Jurkat, Clone E6-1 (cell line): ENCODE measurements around the gene GTF2H3. TPM values are rescaled to one million over a fixed set of nuclear protein-coding genes. Genes with fewer than 3 reads are reported as not detected.
"Not testable (repeated sequence)": the region's sequence is repeated elsewhere in the genome, so short reads cannot be mapped to it uniquely, and the experiment has no call there.

Experiments used
- DNase-seq: peaks from one replicate; pipeline ENCODE4 v3.0.0-alpha.2; 2011; ENCODE audit warnings: low read depth, low spot score
- H3K4me3 ChIP-seq: 2 replicates; pipeline ENCODE4 v1.5.1; 2011; ENCODE audit warnings: mild to moderate bottlenecking, low read length, control low read depth, moderate library complexity
- polyA plus RNA-seq: library from polyadenylated mRNA; unstranded; fragments of >200 nt; gene quantifications from one replicate; pipeline ENCODE4 v1.2.1, GENCODE V29; 2012; ENCODE audit warnings: missing spikeins; ENCODE audit not compliant: insufficient read length, insufficient read depth

GTF2H3 gene
- 30.2 TPM for polyA plus RNA-seq

GRCh38 chr12:123633379-123634141 is at the start of gene GTF2H3, which contains the start of gene EIF2B1:
TSS of gene GTF2H3 (plus strand) at chr12:123633829. CDS start at chr12:123633860, 31 bp downstream.
TSS of gene EIF2B1 (minus strand) at chr12:123633686. CDS start at chr12:123633557, 129 bp downstream.
- peak; percentile 95 for DNase-seq
- H3K4me3 ChIP-seq: peak within 1 kb of the TSS; percentile 99

- H3K4me3 ChIP-seq: no peak overlapping the region
- DNase-seq: no peak
These were observed 41.7 kb upstream of the GTF2H3 start for GRCh38 chr12:123591702-123592481.

- H3K4me3 ChIP-seq: no peak overlapping the region
- DNase-seq: no peak
These were observed 37.9 kb upstream of the GTF2H3 start for GRCh38 chr12:123595729-123596128.

GRCh38 chr12:123597100-123597499 is 36.5 kb upstream of the GTF2H3 start:
- no peak overlapping the region for H3K4me3 ChIP-seq
- no peak for DNase-seq

- DNase-seq: no peak
- H3K4me3 ChIP-seq: no peak overlapping the region
These were observed 35.1 kb upstream of the GTF2H3 start for GRCh38 chr12:123598522-123598921.

GRCh38 chr12:123599310-123599709 is 34.3 kb upstream of the GTF2H3 start:
- no peak overlapping the region for H3K4me3 ChIP-seq
- DNase-seq: no peak

- no peak for DNase-seq
- no peak overlapping the region for H3K4me3 ChIP-seq
These were observed 33.9 kb upstream of the GTF2H3 start for GRCh38 chr12:123599721-123600120.

- DNase-seq: peak; percentile 83
- H3K4me3 ChIP-seq: peak within 1 kb of the TSS; percentile 99
These were observed 31.8 kb upstream of the GTF2H3 start, which contains the start of gene DDX55 for GRCh38 chr12:123601602-123602489. TSS of gene DDX55 (plus strand) at chr12:123602099. CDS start at chr12:123602149, 50 bp downstream.

GRCh38 chr12:123602651-123603195 is 30.9 kb upstream of the GTF2H3 start:
- peak overlapping the region; percentile 99 for H3K4me3 ChIP-seq
- no peak for DNase-seq

GRCh38 chr12:123603495-123603894 is 30.1 kb upstream of the GTF2H3 start:
- DNase-seq: not testable (repeated sequence)
- peak overlapping the region; percentile 99 for H3K4me3 ChIP-seq

- no peak overlapping the region for H3K4me3 ChIP-seq
- DNase-seq: no peak
These were observed 25.9 kb upstream of the GTF2H3 start for GRCh38 chr12:123607756-123608155.

- H3K4me3 ChIP-seq: no peak overlapping the region
- no peak for DNase-seq
These were observed 25.4 kb upstream of the GTF2H3 start for GRCh38 chr12:123608182-123608581.

GRCh38 chr12:123614110-123614509 is 19.5 kb upstream of the GTF2H3 start:
- no peak overlapping the region for H3K4me3 ChIP-seq
- DNase-seq: no peak

- H3K4me3 ChIP-seq: no peak overlapping the region
- DNase-seq: no peak
These were observed 19.1 kb upstream of the GTF2H3 start for GRCh38 chr12:123614531-123614930.

- no peak for DNase-seq
- H3K4me3 ChIP-seq: no peak overlapping the region
These were observed 16.5 kb upstream of the GTF2H3 start for GRCh38 chr12:123617144-123617543.

- H3K4me3 ChIP-seq: no peak overlapping the region
- DNase-seq: no peak
These were observed 16.0 kb upstream of the GTF2H3 start for GRCh38 chr12:123617580-123617979.

- no peak overlapping the region for H3K4me3 ChIP-seq
- no peak for DNase-seq
These were observed 12.5 kb upstream of the GTF2H3 start for GRCh38 chr12:123621101-123621500.

- no peak for DNase-seq
- no peak overlapping the region for H3K4me3 ChIP-seq
These were observed 11.8 kb upstream of the GTF2H3 start for GRCh38 chr12:123621619-123622530.
